BLaER1 treated with 17β-estradiol and CSF1 and Interleukin-3, amounts not matched to agents 10 nM and 100 nM (cell line): ENCODE results near the gene SH2D3C.
A peak's percentile ranks its signal among the peaks of the same experiment; 100 is the strongest.

ENCODE experiments used
- H3K27ac ChIP-seq, 11 experiments: shearing (Covaris generic); formaldehyde crosslinking; 2 replicates each; pipeline ENCODE4 v1.8.1; 2022
- H3K27me3 ChIP-seq, 11 experiments: shearing (Covaris generic); formaldehyde crosslinking; 2 replicates each; pipeline ENCODE4 v1.8.1; 2022
- H3K36me3 ChIP-seq, 11 experiments: shearing (Covaris generic); formaldehyde crosslinking; 2 replicates each; pipeline ENCODE4 v1.8.1; 2022
- H3K4me1 ChIP-seq, 10 experiments: shearing (Covaris generic); formaldehyde crosslinking; 2 replicates each; pipeline ENCODE4 v1.8.1; 2022
- H3K4me2 ChIP-seq, 11 experiments: shearing (Covaris generic); formaldehyde crosslinking; 2 replicates each; pipeline ENCODE4 v1.8.1; 2022
- H3K4me3 ChIP-seq, 10 experiments: shearing (Covaris generic); formaldehyde crosslinking; 2 replicates each; pipeline ENCODE4 v1.8.1; 2022
- H3K9ac ChIP-seq, 11 experiments: shearing (Covaris generic); formaldehyde crosslinking; 2 replicates each; pipeline ENCODE4 v1.8.1; 2022
- H3K9me3 ChIP-seq, 11 experiments: shearing (Covaris generic); formaldehyde crosslinking; replicated peaks in 1 of 11; 2 replicates each; pipeline ENCODE4 v1.8.1; 2022
- H4K20me1 ChIP-seq, 11 experiments: shearing (Covaris generic); formaldehyde crosslinking; 2 replicates each; pipeline ENCODE4 v1.8.1; 2022
- Cebpa-rat ChIP-seq, 11 experiments: shearing (Covaris generic); IDR thresholded peaks; 2 replicates each; pipeline ENCODE4 v1.8.1; 2022

Gene SH2D3C

GRCh38 chr9:127711226-127711701 lies 67.2 kb downstream of the SH2D3C start:
- Histone ChIP-seq H3K4me2 (peak overlapping the region; percentile 63 to 89 (median 81)), H3K27ac (no peak overlapping the region), H3K9ac (peak overlapping the region in 6 of 11 experiments; percentile 7 to 60 (median 22); a peak in 6 of 22 replicates), H3K4me3 (no peak overlapping the region), H3K4me1 (peaks cover 35 to 62% (median 53%) of the 10 kb centered on the region in 10 experiments), H3K27me3 (no peaks in the 10 kb centered on the region), H3K36me3 (peaks cover 0 to 5% (median 0%) of the 10 kb centered on the region in 11 experiments; a peak in 2 of 22 replicates), H3K9me3 (peaks cover 0 to 9% (median 0%) of the 10 kb centered on the region in 11 experiments; a peak in 6 of 22 replicates), H4K20me1 (peaks cover 0 to 64% (median 48%) of the 10 kb centered on the region in 11 experiments; a peak in 19 of 22 replicates)
- no peak for TF ChIP-seq Cebpa-rat (IDR thresholded peaks at IDR 0.05)

GRCh38 chr9:127710204-127710783 lies 68.2 kb downstream of the SH2D3C start:
- Histone ChIP-seq H3K9ac (no peak overlapping the region), H3K4me3 (no peak overlapping the region), H3K27ac (no peak overlapping the region), H3K9me3 (peaks cover 0 to 9% (median 0%) of the 10 kb centered on the region in 11 experiments; a peak in 6 of 22 replicates), H4K20me1 (peaks cover 0 to 72% (median 48%) of the 10 kb centered on the region in 11 experiments; a peak in 19 of 22 replicates), H3K27me3 (no peaks in the 10 kb centered on the region), H3K4me1 (peaks cover 32 to 57% (median 49%) of the 10 kb centered on the region in 10 experiments), H3K36me3 (peaks cover 0 to 5% (median 0%) of the 10 kb centered on the region in 11 experiments; a peak in 2 of 22 replicates), H3K4me2 (peak overlapping the region in 9 of 11 experiments; percentile 64 to 89 (median 81); a peak in 16 of 22 replicates)
- TF ChIP-seq Cebpa-rat (IDR thresholded peaks at IDR 0.05): no peak

GRCh38 chr9:127708952-127709587 lies 69.4 kb downstream of the SH2D3C start:
- peaks cover 26 to 51% (median 44%) of the 10 kb centered on the region in 10 experiments for H3K4me1 ChIP-seq
- no peak overlapping the region for H3K27ac ChIP-seq
- no peak overlapping the region for H3K4me2 ChIP-seq
- no peak for TF ChIP-seq Cebpa-rat (IDR thresholded peaks at IDR 0.05)
- peaks cover 0 to 72% (median 44%) of the 10 kb centered on the region in 11 experiments; a peak in 19 of 22 replicates for H4K20me1 ChIP-seq
- no peak overlapping the region for H3K9ac ChIP-seq
- no peaks in the 10 kb centered on the region for H3K27me3 ChIP-seq
- H3K4me3 ChIP-seq: no peak overlapping the region
- peaks cover 0 to 5% (median 0%) of the 10 kb centered on the region in 11 experiments; a peak in 2 of 22 replicates for H3K36me3 ChIP-seq
- peaks cover 0 to 9% (median 0%) of the 10 kb centered on the region in 11 experiments; a peak in 6 of 22 replicates for H3K9me3 ChIP-seq

GRCh38 chr9:127707766-127708165 lies 70.7 kb downstream of the SH2D3C start:
- Histone ChIP-seq H3K9me3 (peaks cover 0 to 9% (median 0%) of the 10 kb centered on the region in 11 experiments; a peak in 6 of 22 replicates), H3K36me3 (peaks cover 0 to 5% (median 0%) of the 10 kb centered on the region in 11 experiments; a peak in 2 of 22 replicates), H3K4me1 (peaks cover 25 to 44% (median 39%) of the 10 kb centered on the region in 10 experiments), H4K20me1 (peaks cover 0 to 59% (median 31%) of the 10 kb centered on the region in 11 experiments; a peak in 19 of 22 replicates), H3K4me3 (no peak overlapping the region), H3K9ac (no peak overlapping the region), H3K27me3 (no peaks in the 10 kb centered on the region), H3K27ac (no peak overlapping the region), H3K4me2 (peak overlapping the region in 9 of 11 experiments; percentile 21 to 60 (median 48); a peak in 16 of 22 replicates)
- no peak for TF ChIP-seq Cebpa-rat (IDR thresholded peaks at IDR 0.05)

- peaks cover 21 to 35% (median 30%) of the 10 kb centered on the region in 10 experiments for H3K4me1 ChIP-seq
- peaks cover 0 to 9% (median 0%) of the 10 kb centered on the region in 11 experiments; a peak in 6 of 22 replicates for H3K9me3 ChIP-seq
- peaks cover 0 to 50% (median 22%) of the 10 kb centered on the region in 11 experiments; a peak in 19 of 22 replicates for H4K20me1 ChIP-seq
- no peak within 1 kb of the TSS for H3K27ac ChIP-seq
- H3K27me3 ChIP-seq: no peaks in the 10 kb centered on the region
- TF ChIP-seq Cebpa-rat (IDR thresholded peaks at IDR 0.05): no peak
- no peak within 1 kb of the TSS for H3K4me3 ChIP-seq
- no peak within 1 kb of the TSS for H3K9ac ChIP-seq
- peaks cover 0 to 5% (median 0%) of the 10 kb centered on the region in 11 experiments; a peak in 2 of 22 replicates for H3K36me3 ChIP-seq
- peak within 1 kb of the TSS in 10 of 11 experiments; percentile 3 to 60 (median 46); a peak in 19 of 22 replicates for H3K4me2 ChIP-seq
These were observed 71.6 kb downstream of the SH2D3C start, which contains the start of gene CFAP157 for GRCh38 chr9:127706836-127707241. Gene CFAP157 (plus strand): TSS chr9:127706988. CDS start chr9:127707032, 44 bp downstream.

GRCh38 chr9:127705577-127706379 lies 72.7 kb downstream of the SH2D3C start:
- Histone ChIP-seq H3K27me3 (no peaks in the 10 kb centered on the region), H3K4me3 (no peak overlapping the region), H3K36me3 (peaks cover 0 to 5% (median 0%) of the 10 kb centered on the region in 11 experiments; a peak in 2 of 22 replicates), H4K20me1 (peaks cover 0 to 39% (median 11%) of the 10 kb centered on the region in 11 experiments; a peak in 16 of 22 replicates), H3K27ac (no peak overlapping the region), H3K9me3 (peaks cover 0 to 9% (median 0%) of the 10 kb centered on the region in 11 experiments; a peak in 6 of 22 replicates), H3K4me1 (peaks cover 11 to 24% (median 19%) of the 10 kb centered on the region in 10 experiments; a peak in 19 of 20 replicates), H3K4me2 (no peak overlapping the region), H3K9ac (no peak overlapping the region)
- TF ChIP-seq Cebpa-rat (IDR thresholded peaks at IDR 0.05): no peak

GRCh38 chr9:127703289-127703946 lies 75.0 kb downstream of the SH2D3C start:
- H3K27me3 ChIP-seq: peaks cover 0 to 11% (median 6%) of the 10 kb centered on the region in 11 experiments; a peak in 11 of 22 replicates
- H3K4me3 ChIP-seq: no peak overlapping the region
- H3K9me3 ChIP-seq: peaks cover 0 to 6% (median 0%) of the 10 kb centered on the region in 11 experiments; a peak in 4 of 22 replicates
- no peak overlapping the region for H3K27ac ChIP-seq
- no peak overlapping the region for H3K4me2 ChIP-seq
- peaks cover 0 to 20% (median 0%) of the 10 kb centered on the region in 11 experiments; a peak in 9 of 22 replicates for H4K20me1 ChIP-seq
- no peak overlapping the region for H3K9ac ChIP-seq
- H3K4me1 ChIP-seq: peaks cover 9 to 17% (median 13%) of the 10 kb centered on the region in 10 experiments; a peak in 18 of 20 replicates
- TF ChIP-seq Cebpa-rat (IDR thresholded peaks at IDR 0.05): no peak
- H3K36me3 ChIP-seq: no peaks in the 10 kb centered on the region
